Activated CD8-positive, alpha-beta memory T cell treated with anti-CD3 and anti-CD28 coated beads, Interleukin-2, amount 10 ng/mL, durations not matched to agents 7 days and 5 days (primary cell): ENCODE data around the gene OR1I1. TPM values are rescaled to one million over a fixed set of nuclear protein-coding genes. Genes with fewer than 3 reads are reported as not detected.
"Not testable (repeated sequence)": the region's sequence is repeated elsewhere in the genome, so short reads cannot be mapped to it uniquely, and the experiment has no call there.

Source experiments
- ATAC-seq: fragments of 150-1000 bp; cut with Tn5 transposase; one replicate; pipeline ENCODE4 v1.10.0; 2021; ENCODE audit warnings: moderate library complexity
- CTCF ChIA-PET: fragments of 350-600 bp; sonication (Branson Sonifier 250); formaldehyde crosslinking; loops from one replicate; lab custom pipeline; 2021; ENCODE audit warnings: antibody characterized with exemption; lab: Charles Lee
- DNase-seq: peaks from one replicate; pipeline ENCODE4 v3.0.0-alpha.2; 2020
- H3K27ac Mint-ChIP-seq: one replicate; pipeline ENCODE4 v1.8.0; 2021; ENCODE audit warnings: mild to moderate bottlenecking, mixed read lengths
- H3K27me3 Mint-ChIP-seq: one replicate; pipeline ENCODE4 v1.8.0; 2021; ENCODE audit warnings: mixed read lengths
- H3K36me3 Mint-ChIP-seq: one replicate; pipeline ENCODE4 v1.8.0; 2021; ENCODE audit warnings: mild to moderate bottlenecking, mixed read lengths
- H3K4me1 Mint-ChIP-seq: one replicate; pipeline ENCODE4 v1.8.0; 2021; ENCODE audit warnings: mixed read lengths
- H3K4me3 Mint-ChIP-seq: one replicate; pipeline ENCODE4 v1.8.0; 2021; ENCODE audit warnings: mild to moderate bottlenecking, moderate library complexity, mixed read lengths
- H3K9me3 Mint-ChIP-seq: one replicate; pipeline ENCODE4 v1.8.0; 2022; ENCODE audit warnings: low read depth, mixed read lengths
- total RNA-seq, 2 experiments: library from RNA; stranded (reverse); gene quantifications; one replicate each; pipeline ENCODE4 v1.2.3, GENCODE V29; 2021

The OR1I1 gene, protein sequence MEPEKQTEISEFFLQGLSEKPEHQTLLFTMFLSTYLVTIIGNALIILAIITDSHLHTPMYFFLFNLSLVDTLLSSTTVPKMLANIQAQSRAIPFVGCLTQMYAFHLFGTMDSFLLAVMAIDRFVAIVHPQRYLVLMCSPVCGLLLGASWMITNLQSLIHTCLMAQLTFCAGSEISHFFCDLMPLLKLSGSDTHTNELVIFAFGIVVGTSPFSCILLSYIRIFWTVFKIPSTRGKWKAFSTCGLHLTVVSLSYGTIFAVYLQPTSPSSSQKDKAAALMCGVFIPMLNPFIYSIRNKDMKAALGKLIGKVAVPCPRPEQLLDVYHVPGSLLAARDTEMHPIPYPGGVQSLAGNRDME
- total RNA-seq: not detected

DNA sequence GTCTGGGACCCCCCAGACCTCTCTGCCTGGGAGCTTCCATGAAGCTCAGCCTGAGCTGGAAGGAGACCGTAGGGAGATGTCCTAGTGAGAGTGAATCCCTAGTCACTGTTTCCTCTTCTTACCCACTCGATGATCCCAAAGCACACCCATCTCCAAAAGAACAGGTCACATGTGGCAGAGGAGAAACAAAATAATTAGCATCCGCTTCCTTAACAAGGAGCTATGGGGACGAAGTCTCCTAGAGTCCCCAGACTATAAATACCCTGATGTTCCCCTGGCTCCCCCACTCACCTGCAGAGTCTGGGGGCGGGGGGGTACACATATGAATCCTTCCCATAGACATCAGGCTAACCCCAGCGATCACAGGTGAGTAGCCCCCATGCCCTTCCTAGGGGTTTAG is at the start of gene OR1I1:
OR1I1 (plus strand) TSS at position 301 of the 400 bp plus-strand sequence. CDS start 4,855 bp downstream, outside the sequence.
- Mint-ChIP-seq H3K9me3 (no peaks in the 10 kb centered on the region), H3K36me3 (no peaks in the 10 kb centered on the region), H3K4me3 (no peak within 1 kb of the TSS), H3K27ac (no peak within 1 kb of the TSS), H3K4me1 (no peaks in the 10 kb centered on the region), H3K27me3 (peaks cover 6% of the 10 kb centered on the region)
- CTCF ChIA-PET: interaction anchor here (1.1 to 3.4 kb wide), 3 partner anchors 11 to 95 kb away, joined by 3 to 14 read pairs (median 4); no protein-coding TSS in a partner anchor
- DNase-seq: no peak
- no peak for ATAC-seq

DNA sequence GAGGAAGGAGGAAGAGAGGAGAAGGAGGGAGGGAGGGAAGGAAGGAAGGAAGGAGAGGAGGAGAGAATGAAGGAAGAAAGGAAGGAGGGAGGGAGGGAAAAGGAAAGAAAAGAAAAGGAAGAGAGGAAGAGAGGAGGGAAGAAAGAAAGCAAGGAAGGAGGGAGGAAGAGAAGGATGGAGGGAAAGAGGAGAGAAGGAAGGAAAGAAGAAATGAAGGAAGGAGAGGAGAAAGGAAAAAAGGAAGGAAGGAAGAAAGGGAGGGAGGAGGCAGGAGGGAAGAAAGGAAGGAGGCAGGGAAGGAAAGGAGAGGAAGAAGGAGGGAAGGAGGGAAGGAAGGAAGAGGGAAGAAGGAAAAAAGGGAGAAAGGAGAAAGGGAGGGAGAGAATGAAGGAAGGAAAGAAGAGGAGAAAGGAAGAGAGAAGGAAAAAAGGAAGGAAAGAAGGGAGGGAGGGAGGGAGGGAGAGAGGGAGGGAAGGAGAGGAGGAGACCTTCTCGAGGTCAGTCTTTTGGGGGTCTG is 46.2 kb upstream of the OR1I1 start:
- Mint-ChIP-seq H3K4me3 (no peak overlapping the region), H3K36me3 (no peaks in the 10 kb centered on the region), H3K27ac (no peak overlapping the region), H3K9me3 (no peaks in the 10 kb centered on the region), H3K4me1 (no peaks in the 10 kb centered on the region), H3K27me3 (peaks cover 2% of the 10 kb centered on the region)
- DNase-seq (no peak), ATAC-seq (no peak)
- CTCF ChIA-PET: no interaction called here

DNA sequence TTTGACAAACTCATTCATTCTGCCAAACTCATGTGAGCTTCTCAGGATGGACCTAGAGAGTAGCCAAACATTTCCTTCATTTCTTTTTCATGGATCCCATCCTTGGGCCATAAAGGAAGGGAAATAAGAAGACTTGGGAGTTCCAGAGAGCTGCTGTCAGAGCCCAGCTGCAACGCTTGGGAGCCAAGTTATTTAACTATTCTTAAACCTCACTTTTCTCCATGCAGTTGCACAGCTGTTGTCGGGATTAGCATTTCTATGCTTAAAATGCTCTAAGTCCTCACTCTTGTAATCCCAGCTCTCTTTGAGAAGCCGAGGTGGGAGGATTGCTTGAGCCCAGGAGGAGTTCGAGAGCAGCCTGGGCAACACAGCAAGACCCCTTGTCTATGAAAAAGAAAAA is 44.4 kb upstream of the OR1I1 start:
- Mint-ChIP-seq H3K27me3 (peaks cover 2% of the 10 kb centered on the region), H3K9me3 (no peaks in the 10 kb centered on the region), H3K27ac (no peak overlapping the region), H3K4me3 (no peak overlapping the region), H3K4me1 (no peaks in the 10 kb centered on the region), H3K36me3 (no peaks in the 10 kb centered on the region)
- DNase-seq (no peak), ATAC-seq (no peak)
- CTCF ChIA-PET: no interaction called here

DNA sequence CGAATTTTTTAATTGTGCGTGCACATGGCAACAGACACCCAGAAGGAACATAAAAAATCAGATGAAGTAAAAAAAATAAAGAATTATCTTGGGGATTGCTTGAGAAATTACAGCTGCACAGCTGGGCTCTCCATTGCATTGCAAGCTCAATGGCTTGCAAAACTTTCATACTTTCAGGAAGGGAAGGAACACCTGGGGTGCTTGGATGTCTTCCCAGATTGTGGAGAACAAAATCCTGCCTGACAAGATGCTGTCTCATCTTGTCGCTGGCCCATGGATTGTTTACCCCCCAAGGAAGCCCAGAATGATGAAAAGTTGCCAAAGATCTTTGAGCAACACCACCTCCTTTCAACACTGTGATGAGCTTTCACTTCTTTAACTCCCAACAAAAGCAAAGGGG is 43.7 kb upstream of the OR1I1 start:
- no peak for ATAC-seq
- Mint-ChIP-seq H3K4me3 (no peak overlapping the region), H3K27me3 (peaks cover 2% of the 10 kb centered on the region), H3K36me3 (no peaks in the 10 kb centered on the region), H3K9me3 (no peaks in the 10 kb centered on the region), H3K4me1 (no peaks in the 10 kb centered on the region), H3K27ac (no peak overlapping the region)
- CTCF ChIA-PET: no interaction called here
- DNase-seq: no peak

DNA sequence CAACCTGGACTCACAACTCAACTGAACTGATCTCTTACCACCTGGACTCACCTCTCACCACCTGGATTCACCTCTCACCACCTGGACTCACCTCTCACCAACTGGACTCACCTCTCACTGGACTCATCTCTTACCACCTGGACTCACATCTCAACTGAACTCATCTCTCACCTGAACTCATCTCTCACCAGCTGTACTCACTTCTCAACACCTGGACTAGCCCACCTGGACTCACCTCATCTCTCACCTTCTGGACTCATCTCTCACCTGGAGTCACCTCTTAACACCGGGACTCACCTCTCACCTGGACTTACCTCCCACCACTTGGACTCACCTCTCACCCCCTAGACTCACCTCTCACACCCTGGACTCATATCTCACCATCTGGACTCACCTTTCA is 40.0 kb upstream of the OR1I1 start:
- CTCF ChIA-PET: no interaction called here

DNA sequence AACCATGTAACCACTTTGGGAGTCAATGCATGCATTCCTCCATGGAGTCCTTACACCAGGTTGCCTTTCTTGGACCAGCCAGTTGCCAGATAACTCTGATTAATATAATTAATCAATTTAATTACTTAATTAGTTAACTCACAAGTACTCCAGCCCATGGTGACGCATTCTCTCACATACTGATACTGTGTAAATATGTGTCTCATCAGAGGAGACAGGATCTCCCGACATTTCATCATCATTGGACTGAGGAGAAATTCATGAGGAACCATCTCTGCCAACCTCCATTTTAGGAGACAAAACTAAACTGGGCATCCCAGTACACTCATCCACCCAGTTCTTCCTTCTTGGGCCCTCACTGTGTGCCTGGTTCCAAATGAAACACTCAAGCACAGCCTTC is 39.2 kb upstream of the OR1I1 start:
- Mint-ChIP-seq H3K9me3 (no peaks in the 10 kb centered on the region), H3K36me3 (peaks cover 1% of the 10 kb centered on the region), H3K27me3 (peaks cover 7% of the 10 kb centered on the region), H3K27ac (no peak overlapping the region), H3K4me3 (no peak overlapping the region), H3K4me1 (no peaks in the 10 kb centered on the region)
- CTCF ChIA-PET: no interaction called here
- no peak for ATAC-seq
- no peak for DNase-seq

More for the DNA sequence above, 40.0 kb upstream of the OR1I1 start:
- no peak for ATAC-seq
- no peak for DNase-seq
- H3K27me3 Mint-ChIP-seq: peaks cover 7% of the 10 kb centered on the region
- H3K9me3 Mint-ChIP-seq: no peaks in the 10 kb centered on the region
- peaks cover 1% of the 10 kb centered on the region for H3K36me3 Mint-ChIP-seq
- no peak overlapping the region for H3K27ac Mint-ChIP-seq
- H3K4me1 Mint-ChIP-seq: no peaks in the 10 kb centered on the region
- H3K4me3 Mint-ChIP-seq: no peak overlapping the region

DNA sequence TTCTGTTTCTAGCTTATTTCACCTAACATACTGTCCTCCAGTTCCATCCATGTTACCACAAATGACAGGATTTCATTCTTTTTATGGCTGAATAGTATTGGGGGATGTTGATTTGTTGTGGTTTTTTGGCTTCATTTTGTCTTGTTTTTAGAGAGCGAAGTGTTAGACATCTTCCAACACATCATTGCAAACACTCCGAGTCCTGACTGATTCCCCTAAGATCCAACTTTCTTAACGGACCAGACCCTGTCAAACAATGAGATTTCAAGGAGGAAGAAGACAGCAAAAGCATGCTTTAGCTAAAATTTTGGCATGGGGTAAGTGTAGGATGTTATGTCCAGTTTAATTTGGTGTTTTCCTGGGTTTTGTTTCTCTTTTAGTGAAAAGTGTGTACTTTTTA is 36.5 kb upstream of the OR1I1 start:
- Mint-ChIP-seq H3K27me3 (peaks cover 5% of the 10 kb centered on the region), H3K4me3 (no peak overlapping the region), H3K27ac (no peak overlapping the region), H3K4me1 (no peaks in the 10 kb centered on the region), H3K9me3 (no peaks in the 10 kb centered on the region), H3K36me3 (peaks cover 1% of the 10 kb centered on the region)
- ATAC-seq (no peak), DNase-seq (no peak)
- CTCF ChIA-PET: no interaction called here

DNA sequence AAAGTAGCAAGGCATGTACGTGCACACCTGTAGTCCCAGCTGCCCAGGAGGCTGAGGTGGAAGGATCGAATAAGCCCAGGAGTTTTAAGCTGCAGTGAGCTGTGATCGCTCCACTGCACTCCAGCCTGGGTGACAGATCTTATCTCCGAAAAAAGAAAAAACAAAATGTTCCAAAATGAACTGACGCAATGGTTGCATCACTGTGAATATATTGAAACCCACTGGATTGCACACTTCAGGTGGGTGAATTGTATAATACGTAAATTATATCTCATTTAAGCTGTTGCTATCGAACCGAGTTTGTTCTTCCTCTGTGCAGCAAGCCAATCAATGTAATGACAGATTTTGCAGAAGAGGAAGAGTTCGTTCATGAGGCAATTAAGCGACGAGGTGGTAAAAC is 34.3 kb upstream of the OR1I1 start:
- no peak overlapping the region for H3K27ac Mint-ChIP-seq
- H3K27me3 Mint-ChIP-seq: peaks cover 5% of the 10 kb centered on the region
- H3K4me3 Mint-ChIP-seq: no peak overlapping the region
- H3K9me3 Mint-ChIP-seq: no peaks in the 10 kb centered on the region
- no peaks in the 10 kb centered on the region for H3K4me1 Mint-ChIP-seq
- DNase-seq: no peak
- CTCF ChIA-PET: no interaction called here
- ATAC-seq: no peak
- peaks cover 1% of the 10 kb centered on the region for H3K36me3 Mint-ChIP-seq

DNA sequence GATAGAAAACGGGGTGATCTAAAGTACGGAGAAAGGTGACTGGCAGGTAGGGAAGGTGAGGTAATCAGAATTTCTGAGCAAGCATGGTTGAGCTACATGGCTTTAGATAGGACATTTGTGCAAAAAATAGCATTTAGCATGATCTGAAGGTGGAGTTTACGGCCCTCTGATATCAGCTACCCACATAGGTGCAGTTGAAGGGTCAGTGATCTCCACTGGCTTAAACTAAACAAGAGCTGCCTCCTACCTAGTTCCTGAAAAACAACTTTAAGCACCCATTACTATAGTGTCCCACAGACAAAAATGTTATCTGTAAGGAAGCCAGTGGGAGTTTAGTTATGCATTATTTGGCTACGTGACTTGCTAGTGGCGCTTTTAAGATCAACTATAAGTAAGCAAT is 33.9 kb upstream of the OR1I1 start:
- no peaks in the 10 kb centered on the region for H3K9me3 Mint-ChIP-seq
- H3K36me3 Mint-ChIP-seq: peaks cover 1% of the 10 kb centered on the region
- H3K4me1 Mint-ChIP-seq: no peaks in the 10 kb centered on the region
- H3K27ac Mint-ChIP-seq: no peak overlapping the region
- no peak overlapping the region for H3K4me3 Mint-ChIP-seq
- CTCF ChIA-PET: no interaction called here
- no peak for ATAC-seq
- peaks cover 5% of the 10 kb centered on the region for H3K27me3 Mint-ChIP-seq
- no peak for DNase-seq

DNA sequence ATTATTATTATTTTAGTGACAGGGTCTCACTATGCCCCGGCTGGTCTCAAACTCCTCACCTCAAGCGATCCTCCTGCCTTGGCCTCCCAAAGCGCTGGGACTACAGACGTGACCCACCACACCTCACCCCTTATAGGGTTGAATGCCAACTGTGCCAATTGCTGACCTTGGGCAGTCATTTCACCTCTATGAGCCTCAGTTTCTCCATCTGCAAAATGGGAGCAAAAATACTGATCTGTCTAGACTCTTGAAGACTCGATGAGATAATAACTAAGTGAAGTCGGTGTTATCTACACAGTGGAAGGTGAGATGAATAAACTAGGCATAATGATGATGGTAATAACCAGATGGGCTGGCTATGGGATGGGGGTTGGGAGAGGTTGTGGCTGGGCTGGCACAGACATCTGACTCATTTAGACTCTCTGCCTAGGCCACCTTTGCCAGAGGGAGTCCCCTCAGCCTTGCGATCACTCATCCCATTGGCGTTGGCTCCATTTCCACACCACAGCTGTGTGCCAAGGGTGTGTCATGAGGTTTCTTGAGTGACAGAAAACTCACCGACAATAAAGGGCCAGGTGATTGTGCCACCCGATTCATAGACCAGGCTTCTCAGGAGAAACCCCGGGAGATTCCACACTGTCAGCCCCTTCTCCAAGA is 33.0 kb upstream of the OR1I1 start, which contains the start of gene CASP14:
CASP14 (plus strand) TSS at position 596 of the 657 bp plus-strand sequence. CDS start 2,772 bp downstream, outside the sequence.
- CTCF ChIA-PET: no interaction called here
- DNase-seq (no peak), ATAC-seq (no peak)
- no peaks in the 10 kb centered on the region for H3K4me1 Mint-ChIP-seq
- H3K27ac Mint-ChIP-seq: no peak within 1 kb of the TSS
- peaks cover 1% of the 10 kb centered on the region for H3K36me3 Mint-ChIP-seq
- H3K4me3 Mint-ChIP-seq: no peak within 1 kb of the TSS
- H3K9me3 Mint-ChIP-seq: no peaks in the 10 kb centered on the region
- H3K27me3 Mint-ChIP-seq: peaks cover 5% of the 10 kb centered on the region

DNA sequence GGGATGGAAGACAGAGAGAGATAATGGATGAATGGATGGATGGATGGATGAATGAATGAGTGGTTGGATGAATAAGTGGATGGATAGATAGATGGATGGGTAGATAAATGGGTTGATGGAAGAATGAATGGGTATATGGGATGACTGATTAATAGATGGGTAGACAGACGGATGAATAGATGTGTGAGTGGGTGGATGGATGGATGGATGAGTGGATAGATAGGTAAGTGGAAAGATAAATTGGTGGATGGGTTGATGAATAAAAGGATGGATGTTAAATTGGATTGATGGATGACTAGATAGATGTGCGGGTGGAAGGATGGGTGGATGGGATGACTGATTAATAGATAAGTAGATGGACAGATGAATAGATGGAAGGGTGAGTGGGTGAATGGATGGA is 31.4 kb upstream of the OR1I1 start:
- Mint-ChIP-seq H3K9me3 (no peaks in the 10 kb centered on the region), H3K36me3 (no peaks in the 10 kb centered on the region), H3K27me3 (no peaks in the 10 kb centered on the region), H3K4me3 (no peak overlapping the region), H3K4me1 (no peaks in the 10 kb centered on the region), H3K27ac (no peak overlapping the region)
- ATAC-seq (no peak), DNase-seq (no peak)
- CTCF ChIA-PET: no interaction called here

DNA sequence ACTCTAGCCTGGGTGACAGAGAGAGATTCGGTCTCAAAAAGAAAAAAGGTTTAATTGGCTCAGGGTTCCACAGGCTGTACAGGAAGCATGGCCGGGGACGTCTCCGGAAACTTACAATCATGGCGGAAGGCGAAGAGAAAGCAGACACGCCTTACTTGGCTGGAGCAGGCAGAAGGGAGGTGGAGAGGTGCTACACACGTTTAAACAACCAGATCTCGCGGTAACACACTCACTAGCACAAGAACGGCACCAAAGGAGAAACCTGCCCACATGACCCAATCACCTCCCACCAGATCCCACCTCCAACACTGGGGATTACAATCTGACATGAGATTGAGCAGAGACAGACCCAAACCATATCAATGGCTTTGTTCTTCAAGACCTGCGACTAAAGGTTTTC is 20.0 kb upstream of the OR1I1 start:
- CTCF ChIA-PET: no interaction called here
- Mint-ChIP-seq H3K4me3 (no peak overlapping the region), H3K36me3 (no peaks in the 10 kb centered on the region), H3K4me1 (no peaks in the 10 kb centered on the region), H3K9me3 (no peaks in the 10 kb centered on the region), H3K27me3 (peaks cover 8% of the 10 kb centered on the region), H3K27ac (no peak overlapping the region)
- DNase-seq (no peak), ATAC-seq (no peak)

DNA sequence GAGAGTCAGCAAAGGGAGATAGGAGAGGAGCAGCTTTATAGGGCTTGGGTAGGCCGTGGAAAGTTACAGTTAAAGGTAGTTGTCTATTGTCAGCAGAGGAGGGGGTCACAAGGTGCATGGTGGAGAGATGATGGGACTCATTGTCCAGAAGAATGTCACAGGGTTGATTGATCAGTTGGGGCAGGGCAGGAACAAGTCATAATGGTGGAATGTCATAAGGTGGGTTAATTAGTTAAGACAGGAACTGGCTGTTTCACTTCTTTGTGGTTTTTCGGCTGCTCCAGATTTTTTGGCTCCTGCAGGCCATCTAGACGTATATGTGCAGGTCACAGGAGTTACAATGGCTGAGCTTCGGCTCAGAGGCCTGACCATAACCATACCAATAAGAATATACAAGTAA is 11.6 kb upstream of the OR1I1 start:
- H3K36me3 Mint-ChIP-seq, H3K9me3 Mint-ChIP-seq, H3K4me3 Mint-ChIP-seq, H3K4me1 Mint-ChIP-seq, CTCF ChIA-PET, H3K27ac Mint-ChIP-seq, DNase-seq, H3K27me3 Mint-ChIP-seq, ATAC-seq: not testable (repeated sequence)
